Epidermal melanocyte (primary cell): ENCODE data around the gene KRT10.
"Not testable (repeated sequence)": the region's sequence is repeated elsewhere in the genome, so short reads cannot be mapped to it uniquely, and the experiment has no call there.

Source experiments
- DNase-seq: peaks from one replicate; pipeline ENCODE4 v3.0.0; 2011; ENCODE audit warnings: low spot score; ENCODE audit not compliant: insufficient read length

KRT10 gene

DNA sequence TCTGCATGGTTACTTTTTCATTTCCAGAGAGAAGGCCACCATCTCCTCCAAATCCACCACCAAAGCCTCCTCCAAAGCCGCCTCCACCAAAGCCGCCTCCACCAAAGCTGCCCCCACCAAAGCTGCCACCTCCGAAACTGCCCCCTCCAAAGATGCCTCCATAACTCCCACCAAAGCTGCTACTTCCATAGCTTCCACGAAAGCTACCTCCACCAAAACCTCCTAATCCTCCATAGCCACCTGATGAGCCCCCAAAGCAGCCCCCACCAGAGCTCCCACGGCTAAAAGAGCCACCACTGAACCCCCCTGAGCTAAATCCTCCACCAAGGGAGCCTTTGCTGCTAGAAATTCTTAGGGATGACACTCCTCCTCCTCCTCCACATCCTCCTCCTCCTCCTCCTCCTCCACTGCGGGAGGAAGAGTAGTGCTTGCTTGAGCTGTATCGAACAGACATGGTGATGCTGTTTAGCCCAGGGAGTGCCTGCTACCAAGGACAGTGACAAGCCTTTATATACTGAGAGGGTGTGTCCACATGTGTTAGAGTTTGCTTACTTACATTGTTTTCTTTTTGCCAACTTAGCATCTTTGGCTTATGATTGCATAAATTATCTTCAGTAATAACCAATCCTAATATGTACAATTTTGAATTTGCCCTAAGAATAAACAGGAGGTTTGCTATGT, at the start of gene KRT10:
Gene KRT10 (minus strand): TSS at position 483 of the 681 bp plus-strand sequence. CDS start 29 bp downstream, at position 454.
- no peak for DNase-seq

DNA sequence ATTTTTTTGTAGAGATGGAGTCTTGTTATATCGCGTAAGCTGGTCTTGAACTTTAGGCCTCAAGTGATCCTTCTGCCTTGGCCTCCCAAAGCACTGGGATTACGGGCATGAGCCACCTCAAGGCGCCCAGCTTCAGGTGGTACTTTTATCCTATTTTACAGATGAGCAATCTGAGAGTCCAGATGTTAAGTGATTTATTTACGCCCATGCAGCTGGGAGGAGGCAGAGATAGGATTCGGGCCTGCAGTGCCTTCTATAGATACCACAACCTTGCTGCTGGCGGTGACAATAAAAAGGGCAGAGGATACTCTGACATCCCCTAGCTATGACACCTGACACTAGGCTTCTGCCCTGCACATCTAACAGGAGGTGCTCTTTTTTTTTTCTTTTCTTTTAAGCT, 48.9 kb upstream of the KRT10 start:
- no peak for DNase-seq

- DNase-seq = no peak
These were observed 47.7 kb upstream of the KRT10 start for GRCh38 chr17:40870136-40870535.

GRCh38 chr17:40866838-40867237, 44.4 kb upstream of the KRT10 start, which contains the start of gene KRT12:
Gene KRT12 (minus strand): TSS chr17:40867223. CDS start chr17:40867186, 37 bp downstream.
- no peak for DNase-seq

DNA sequence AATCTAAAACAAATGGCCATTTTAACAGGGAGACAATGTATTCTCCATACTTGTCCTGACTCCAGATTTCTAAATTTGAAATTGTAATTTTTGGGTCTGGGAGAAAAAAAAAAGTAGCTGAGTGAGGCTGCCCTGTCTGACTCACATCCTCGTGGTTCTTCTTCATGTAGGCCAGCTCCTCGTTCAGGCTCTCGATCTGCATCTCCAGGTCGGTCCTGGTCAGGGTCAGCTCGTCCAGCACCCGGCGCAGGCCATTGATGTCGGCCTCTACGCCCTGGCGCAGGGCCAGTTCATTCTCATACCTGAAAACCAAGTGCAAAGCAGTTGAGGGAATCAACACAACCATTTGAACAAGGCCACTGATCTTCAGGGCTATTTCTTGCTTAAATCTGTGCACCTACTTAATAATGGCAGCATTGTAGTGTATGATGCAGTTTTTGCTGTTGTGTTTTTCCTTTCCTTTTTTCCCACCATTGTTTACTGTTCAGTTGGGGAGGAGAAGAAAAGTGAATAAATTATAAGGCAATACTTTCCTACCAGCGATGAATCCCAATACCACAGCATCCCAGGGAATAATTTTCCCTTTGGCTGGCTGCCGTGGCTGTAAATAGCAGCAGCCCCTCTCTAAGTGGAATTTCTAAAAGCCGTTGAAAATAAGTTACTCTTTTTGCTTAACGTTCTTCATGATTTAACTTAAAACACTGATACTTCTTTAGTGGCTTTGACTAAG, 42.4 kb upstream of the KRT10 start:
- no peak for DNase-seq

DNA sequence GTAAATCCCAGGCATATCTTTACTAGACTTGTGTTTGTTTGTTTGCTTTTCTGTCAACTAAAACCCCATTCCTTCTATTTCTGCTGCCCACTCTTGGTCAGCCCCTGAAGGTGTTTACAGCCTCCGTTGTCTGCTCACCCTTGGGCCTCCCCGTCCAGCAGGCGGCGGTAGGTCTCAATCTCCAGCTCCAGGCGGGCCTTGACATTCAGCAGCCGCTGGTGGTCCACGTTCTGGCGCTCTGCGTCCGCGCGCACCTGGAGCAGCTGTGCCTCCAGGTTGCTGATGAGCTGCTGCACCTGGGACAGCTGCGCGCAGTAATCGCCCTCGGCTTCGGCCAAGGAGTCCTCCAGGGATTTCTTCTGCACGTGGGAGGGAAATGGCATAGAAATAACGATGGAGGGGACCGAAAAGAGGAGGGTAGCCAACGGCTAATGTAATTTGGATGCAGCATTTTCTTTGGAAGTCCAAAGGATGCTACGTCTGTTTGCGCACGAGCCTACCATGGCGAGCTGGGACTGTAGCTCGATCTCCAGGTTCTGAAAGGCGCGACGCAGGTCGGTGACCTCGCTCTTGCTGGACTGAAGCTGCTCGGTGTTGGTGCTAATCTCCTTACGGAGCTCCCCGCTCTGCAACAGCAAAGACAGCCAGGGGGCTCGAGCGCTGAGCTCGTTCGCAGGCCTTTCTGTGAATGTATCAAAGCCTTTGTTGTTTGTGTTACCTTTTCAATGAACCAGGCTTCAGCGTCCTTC, 40.7 kb upstream of the KRT10 start:
- no peak for DNase-seq

DNA sequence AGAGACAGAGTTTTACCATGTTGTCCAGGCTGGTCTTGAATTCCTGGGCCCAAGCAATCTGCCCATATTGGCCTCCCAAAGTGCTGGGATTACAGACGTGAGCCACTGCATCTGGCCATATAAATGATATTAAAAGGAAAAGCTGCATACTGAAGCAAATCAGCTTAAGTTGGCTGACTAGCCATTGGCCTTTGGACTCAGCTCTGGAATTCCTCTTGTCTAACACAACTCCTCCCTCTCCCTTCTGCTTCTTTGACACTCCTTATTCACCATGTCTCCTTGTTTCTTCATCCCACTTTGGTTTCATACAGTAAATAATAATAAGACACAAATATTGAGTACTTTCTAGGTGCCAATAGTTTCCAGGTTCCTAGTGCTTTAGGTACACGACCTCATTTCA, 37.1 kb upstream of the KRT10 start:
- no peak for DNase-seq

GRCh38 chr17:40858667-40859066, 36.3 kb upstream of the KRT10 start:
- not testable (repeated sequence) for DNase-seq

GRCh38 chr17:40857535-40857934, 35.1 kb upstream of the KRT10 start:
- no peak for DNase-seq

DNA sequence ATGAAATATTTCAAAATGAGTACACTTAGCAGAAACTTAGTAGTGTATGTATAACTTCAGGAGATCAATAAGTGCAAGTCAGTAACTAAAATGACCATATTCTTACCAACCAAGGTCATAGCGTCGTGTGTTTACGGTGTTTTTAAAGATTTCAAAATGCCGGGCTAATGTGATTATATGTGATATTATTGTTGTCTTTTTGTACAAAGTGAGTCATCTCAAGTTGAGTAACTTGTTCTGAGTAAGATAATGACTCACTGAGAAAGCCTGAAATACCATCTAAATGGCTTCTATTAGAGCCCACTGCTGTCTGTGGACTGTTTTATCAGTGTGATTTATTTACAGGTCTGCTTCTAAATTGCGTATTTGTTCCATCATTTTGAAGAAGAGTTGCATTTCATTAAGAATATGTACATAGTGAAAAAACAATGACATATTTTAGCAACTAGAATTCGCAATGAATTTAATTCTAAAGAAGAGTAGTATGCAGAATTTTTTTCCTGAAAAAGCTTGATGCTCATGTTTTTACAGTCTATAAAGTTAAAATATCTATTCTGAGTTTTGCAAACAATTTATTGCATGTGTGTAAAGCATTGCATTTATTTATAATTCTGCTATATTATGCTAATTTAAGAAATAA, 31.9 kb upstream of the KRT10 start:
- no peak for DNase-seq

DNA sequence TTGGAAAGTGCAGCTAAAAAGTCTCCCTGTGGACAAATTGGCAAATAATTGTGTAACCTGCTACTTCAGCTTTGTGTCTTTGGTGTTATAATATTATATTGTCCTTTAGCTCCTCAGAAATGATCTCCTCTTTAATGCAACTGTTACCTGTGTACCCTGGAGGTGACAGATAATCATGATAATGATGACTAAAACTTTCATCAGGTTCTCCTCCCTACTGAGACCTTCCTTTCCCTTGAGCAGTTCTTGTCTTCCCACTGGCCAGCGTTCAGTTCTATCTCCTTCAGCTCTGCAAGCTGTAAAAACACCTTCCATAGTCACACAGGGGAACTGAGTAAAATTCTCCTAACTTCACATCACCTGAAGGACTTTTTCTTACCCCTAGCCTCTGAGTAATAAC, 29.9 kb upstream of the KRT10 start:
- no peak for DNase-seq

- DNase-seq = no peak
These were observed 28.0 kb upstream of the KRT10 start for GRCh38 chr17:40850293-40850972.

- DNase-seq = no peak
These were observed 27.3 kb upstream of the KRT10 start for GRCh38 chr17:40849723-40850122.

DNA sequence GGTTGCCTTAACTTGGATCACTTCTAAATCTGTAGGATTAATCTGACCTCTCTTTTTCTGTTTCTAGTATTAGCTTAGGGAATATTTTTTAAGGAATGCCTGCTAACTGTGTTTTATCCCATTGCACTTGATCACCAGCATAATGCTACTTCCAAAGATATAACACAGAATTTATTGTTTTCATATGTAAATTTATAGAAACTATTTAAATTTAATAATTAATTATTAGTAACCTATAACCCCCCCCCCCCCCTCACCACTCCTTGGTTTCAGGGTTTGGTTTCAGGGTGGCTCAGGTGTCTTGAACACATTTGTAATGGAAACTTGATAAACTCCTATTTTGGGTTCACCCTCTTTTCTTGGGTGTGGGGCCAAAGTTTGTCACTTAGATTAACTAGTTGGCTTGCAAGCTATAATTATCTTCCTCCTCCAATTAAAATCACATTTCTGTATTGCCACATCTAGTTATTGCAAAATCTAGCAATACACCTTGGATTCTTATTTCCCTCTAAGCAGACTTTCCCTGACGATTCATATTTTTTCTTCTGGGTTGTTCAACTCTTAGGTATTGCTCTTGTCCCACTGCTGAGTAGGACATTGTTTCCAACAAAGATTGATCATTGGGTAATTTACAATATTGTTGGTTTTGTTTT, 26.3 kb upstream of the KRT10 start:
- DNase-seq = no peak

DNA sequence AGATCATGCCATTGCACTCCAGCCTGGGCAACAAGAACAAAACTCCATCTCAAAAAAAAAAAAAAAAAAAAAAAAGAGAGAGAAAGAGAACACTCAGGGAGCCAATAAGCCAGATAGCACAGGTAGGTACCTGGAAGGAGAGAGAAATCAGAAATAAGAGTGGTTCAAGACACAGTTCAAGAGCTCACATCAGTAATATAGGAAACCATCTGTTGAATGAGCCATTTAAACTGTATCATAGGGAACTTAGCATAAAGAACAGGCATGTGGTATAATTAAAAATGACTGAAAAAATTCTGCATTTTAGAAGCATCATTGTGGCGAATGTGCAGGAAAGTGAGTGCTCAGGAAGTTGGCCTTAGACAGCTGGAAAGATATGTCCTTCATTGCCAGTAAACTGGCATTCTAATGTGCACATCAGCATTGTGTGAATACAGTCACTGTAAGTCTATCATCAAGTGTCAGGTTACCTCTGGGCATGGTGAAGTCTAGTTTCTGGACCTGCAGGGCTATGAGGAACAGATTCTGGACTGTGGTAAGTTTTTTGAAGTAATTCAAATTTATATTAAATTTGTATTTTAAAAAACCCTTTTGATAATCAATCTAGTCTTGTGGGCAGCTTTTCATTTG, 24.2 kb upstream of the KRT10 start:
- no peak for DNase-seq

GRCh38 chr17:40844671-40845107, 22.3 kb upstream of the KRT10 start:
- no peak for DNase-seq

DNA sequence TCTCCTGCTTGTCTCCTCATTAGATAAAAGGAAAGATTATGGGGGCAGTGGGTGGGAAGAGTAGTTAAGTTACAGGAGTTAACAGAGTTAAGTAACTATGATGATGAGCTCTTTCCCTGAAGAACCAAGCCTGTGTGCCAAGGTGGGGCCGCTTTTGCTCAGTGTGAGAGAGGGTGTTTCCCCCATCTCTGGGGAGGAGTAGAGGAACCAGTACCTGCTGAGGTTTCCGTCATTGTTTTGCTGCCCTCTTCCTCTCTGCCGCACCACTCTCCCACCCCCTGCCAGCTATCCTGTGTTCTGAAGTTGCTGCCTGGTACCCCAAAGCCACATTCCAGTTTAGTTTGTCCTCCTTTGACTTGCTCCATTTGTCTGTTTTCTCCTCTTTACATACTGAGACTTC, 20.8 kb upstream of the KRT10 start:
- no peak for DNase-seq

DNA sequence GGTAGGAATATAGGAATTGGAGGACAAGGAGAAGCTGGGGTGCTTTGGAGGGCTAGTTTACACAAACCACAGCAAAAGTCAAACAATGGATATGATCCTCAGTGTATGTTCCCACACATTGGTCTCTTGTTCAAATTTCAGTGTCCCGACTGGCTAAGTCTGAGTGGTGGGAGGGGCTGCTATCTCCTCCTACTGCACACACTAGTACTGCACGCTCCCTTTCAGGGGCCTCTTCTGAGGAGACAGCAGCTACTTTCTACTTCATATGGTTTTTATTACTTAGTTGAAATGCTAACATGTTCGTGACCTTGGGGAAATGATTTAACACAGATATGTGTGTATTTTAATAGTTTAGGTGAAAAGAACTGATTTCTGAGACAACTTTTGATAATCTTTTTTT, 18.8 kb upstream of the KRT10 start:
- DNase-seq = no peak

- no peak for DNase-seq
These were observed 16.8 kb upstream of the KRT10 start for GRCh38 chr17:40839194-40839593.

DNA sequence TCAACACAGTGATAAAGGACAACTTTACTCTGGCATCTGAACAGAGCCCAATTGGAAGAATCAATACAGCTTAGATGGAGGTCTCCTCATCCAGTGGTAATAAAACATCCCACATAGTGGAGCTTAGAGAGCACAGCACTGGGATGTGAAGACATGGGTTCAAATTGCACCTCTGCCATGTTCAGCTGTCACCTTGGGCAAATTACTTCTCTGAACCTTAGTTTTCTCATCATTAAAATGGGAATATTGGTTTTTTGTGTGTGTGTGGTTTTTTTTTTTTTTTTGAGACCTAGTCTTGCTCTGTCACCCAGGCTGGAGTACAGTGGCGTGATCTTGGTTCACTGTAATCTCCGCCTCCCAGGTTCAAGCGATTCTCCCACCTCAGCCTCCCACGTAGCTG, 13.6 kb upstream of the KRT10 start:
- DNase-seq = no peak
